HCT116 (cell line): ENCODE measurements around the gene COL23A1. TPM values are rescaled to one million over a fixed set of nuclear protein-coding genes. Genes with fewer than 3 reads are reported as not detected.

Source experiments
- ATAC-seq: fragments of 200-7000 bp; cut with Tn5 transposase; 2 replicates; pipeline ENCODE4 v1.9.1; 2020; ENCODE audit warnings: mild to moderate bottlenecking, moderate library complexity
- BruUV-seq: library from RNA; stranded (reverse); fragments of 400-500 nt; replicated peaks from 2 replicates; lab custom pipeline; 2021; lab: Mats Ljungman, UMichigan
- CTCF ChIA-PET: fragments of 300-600 bp; sonication (Branson Sonifier 250); formaldehyde crosslinking; loops from one replicate; lab custom pipeline; 2021; ENCODE audit warnings: antibody characterized with exemption; lab: Charles Lee
- POLR2A ChIA-PET: fragments of 300-600, 350-600 bp; sonication (Branson Sonifier 250); formaldehyde crosslinking; loops from one replicate; lab custom pipeline; 2021; ENCODE audit warnings: antibody characterized with exemption; lab: Charles Lee
- RAD21 ChIA-PET, 2 experiments: fragments of 300-600 bp; sonication (Branson Sonifier 250); formaldehyde crosslinking; loops; one replicate each; lab custom pipeline; 2023; ENCODE audit warnings: low total read pairs in 2 of 2; ENCODE audit not compliant: uncharacterized antibody in 2 of 2, unreplicated experiment in 2 of 2, low non-redundant PET in 1 of 2; lab: Charles Lee
- DNase-seq: peaks from one replicate; pipeline ENCODE4 v3.0.0-alpha.2; 2010; ENCODE audit warnings: low read depth, low spot score
- H2AFZ ChIP-seq: fragments of 200-600 bp; shearing (Covaris generic), sonication (generic); 2 replicates; pipeline ENCODE4 v1.6.1; 2017; ENCODE audit warnings: low read depth, mixed run types, mixed read lengths, antibody characterized with exemption, low read length; ENCODE audit not compliant: poor library complexity, severe bottlenecking
- H3K27ac ChIP-seq: 2 replicates; pipeline ENCODE4 v1.5.1; 2012; ENCODE audit warnings: low read depth, low read length
- H3K27me3 ChIP-seq: fragments of 200-600 bp; sonication (generic); 2 replicates; pipeline ENCODE4 v1.6.1; 2016; ENCODE audit warnings: mixed run types, low read length, mixed read lengths; ENCODE audit not compliant: insufficient read depth
- H3K36me3 ChIP-seq, 2 experiments: fragments of 200-500 bp in 1 of 2; fragments of 200-600 bp in 1 of 2; sonication (Bioruptor generic) in 1 of 2; sonication (generic) in 1 of 2; 2 replicates each; pipeline versions ENCODE4 v1.5.1 to v1.6.1; 2014 to 2016; ENCODE audit warnings: low read length in 2 of 2, inconsistent platforms in 1 of 2, mixed read lengths in 1 of 2, mixed run types in 1 of 2; ENCODE audit not compliant: insufficient read depth in 2 of 2, control insufficient read depth in 1 of 2
- H3K4me1 ChIP-seq, 2 experiments: fragments of 200-600 bp in 1 of 2; sonication (generic) in 1 of 2; 2 replicates each; pipeline versions ENCODE4 v1.5.1 to v1.6.1; 2012 to 2017; ENCODE audit warnings: low read length in 2 of 2, inconsistent platforms in 1 of 2, mild to moderate bottlenecking in 1 of 2, mixed read lengths in 1 of 2, mixed run types in 1 of 2, moderate library complexity in 1 of 2; ENCODE audit not compliant: insufficient read depth in 2 of 2, control insufficient read depth in 1 of 2
- H3K4me2 ChIP-seq: fragments of 200-600 bp; sonication (generic); 2 replicates; pipeline ENCODE4 v1.6.1; 2017; ENCODE audit warnings: mixed run types, low read length, mixed read lengths
- H3K4me3 ChIP-seq, 2 experiments: fragments of 200-600 bp in 1 of 2; sonication (generic) in 1 of 2; replicated peaks in 1 of 2; 2 replicates each; pipeline ENCODE4 v1.5.1; 2011 to 2016; ENCODE audit warnings: low read length in 2 of 2, control low read depth in 1 of 2, low read depth in 1 of 2, mild to moderate bottlenecking in 1 of 2, mixed read lengths in 1 of 2, mixed run types in 1 of 2
- H3K79me2 ChIP-seq: fragments of 200-600 bp; sonication (generic); 2 replicates; pipeline ENCODE4 v1.6.1; 2017; ENCODE audit warnings: mild to moderate bottlenecking, mixed run types, low read length, moderate library complexity, mixed read lengths; ENCODE audit not compliant: insufficient read depth
- H3K9ac ChIP-seq: fragments of 200-600 bp; sonication (generic); 2 replicates; pipeline ENCODE4 v1.6.1; 2016; ENCODE audit warnings: low read length, mixed read lengths
- H3K9me2 ChIP-seq: fragments of 200-600 bp; sonication (generic), shearing (Covaris generic); 2 replicates; pipeline ENCODE4 v1.6.1; 2017; ENCODE audit warnings: mixed run types, mild to moderate bottlenecking, moderate library complexity; ENCODE audit not compliant: insufficient read depth
- H3K9me3 ChIP-seq, 2 experiments: fragments of 200-500 bp in 1 of 2; fragments of 200-600 bp in 1 of 2; sonication (Bioruptor generic) in 1 of 2; sonication (generic) in 1 of 2; 2 replicates each; pipeline ENCODE4 v1.6.1; 2014 to 2017; ENCODE audit warnings: low read length in 2 of 2, mixed read lengths in 2 of 2, inconsistent platforms in 1 of 2, low read depth in 1 of 2, mild to moderate bottlenecking in 1 of 2, mixed run types in 1 of 2, moderate library complexity in 1 of 2; ENCODE audit not compliant: control insufficient read depth in 1 of 2, insufficient read depth in 1 of 2
- H4K20me1 ChIP-seq: fragments of 200-600 bp; sonication (generic), shearing (Covaris generic); 2 replicates; pipeline ENCODE4 v1.6.1; 2017; ENCODE audit warnings: mixed run types, mild to moderate bottlenecking, moderate library complexity; ENCODE audit not compliant: insufficient read depth
- ELF1 ChIP-seq: IDR thresholded peaks from 2 replicates; pipeline ENCODE4 v1.6.1; 2012; ENCODE audit warnings: low read depth, borderline replicate concordance
- FOSL1 ChIP-seq: IDR thresholded peaks from 2 replicates; pipeline ENCODE4 v1.6.1; 2012; ENCODE audit warnings: low read depth
- POLR2A ChIP-seq: IDR thresholded peaks from 2 replicates; pipeline ENCODE4 v1.7.0; 2011; ENCODE audit warnings: borderline replicate concordance; ENCODE audit not compliant: insufficient read depth, insufficient read length; ENCODE audit errors: extremely low read depth
- RAD21 ChIP-seq: IDR thresholded peaks from 2 replicates; pipeline ENCODE4 v1.6.1; 2012; ENCODE audit warnings: low read depth, mild to moderate bottlenecking
- SIN3A ChIP-seq: IDR thresholded peaks from 2 replicates; pipeline ENCODE4 v1.6.1; 2012; ENCODE audit warnings: low read depth
- TCF7L2 ChIP-seq: IDR thresholded peaks from 2 replicates; pipeline ENCODE4 v1.7.0; 2011; ENCODE audit warnings: borderline replicate concordance, inconsistent platforms; ENCODE audit not compliant: insufficient read depth, insufficient read length; ENCODE audit errors: extremely low read depth
- YY1 ChIP-seq: IDR thresholded peaks from 2 replicates; pipeline ENCODE4 v1.6.1; 2011; ENCODE audit warnings: low read length, low read depth, moderate library complexity, mild to moderate bottlenecking; ENCODE audit not compliant: insufficient replicate concordance; ENCODE audit errors: extremely low read depth
- ZBTB33 ChIP-seq: IDR thresholded peaks from 2 replicates; pipeline ENCODE4 v1.6.1; 2011; ENCODE audit warnings: mild to moderate bottlenecking, low read length, moderate library complexity; ENCODE audit not compliant: insufficient replicate concordance; ENCODE audit errors: extremely low read depth
- ZFX ChIP-seq: fragments of 450-650 bp; IDR thresholded peaks from 2 replicates; pipeline ENCODE4 v1.6.1; 2017
- intact Hi-C: fragments of 100-400 bp; cut with micrococcal nuclease; formaldehyde crosslinking; loops from 2 replicates; pipeline ENCODE4 v1.10.0; 2022
- total RNA-seq: library from RNA; stranded (reverse); gene quantifications from one replicate; pipeline ENCODE4 v1.2.1, GENCODE V29; 2021; ENCODE audit not compliant: unreplicated experiment

COL23A1 gene
- total RNA-seq, 1 experiment from 2014 or later: not detected

- H3K9me3 ChIP-seq: peaks cover 0 to 7% of the 10 kb centered on the region in 2 experiments; a peak in 1 of 4 replicates
- ATAC-seq (no peak), DNase-seq (no peak)
- intact Hi-C loops: no loop called here
- ChIA-PET RAD21 (no interaction called here), POLR2A (no interaction called here), CTCF (no interaction called here)
- peaks cover 4% of the 10 kb centered on the region; the same call in 1 of the 2 replicates for H3K27me3 ChIP-seq
- TF ChIP-seq ZFX (no peak), ZBTB33 (no peak), SIN3A (no peak), RAD21 (no peak), POLR2A (no peak), YY1 (no peak)
- no peaks in the 10 kb centered on the region for H3K36me3 ChIP-seq
- H3K79me2 ChIP-seq: no peaks in the 10 kb centered on the region
- no peak overlapping the region for H2AFZ ChIP-seq
- no peak overlapping the region for H3K4me2 ChIP-seq
- H3K9ac ChIP-seq: no peak overlapping the region
- H3K9me2 ChIP-seq: no peaks in the 10 kb centered on the region
- no peaks in the 10 kb centered on the region for H4K20me1 ChIP-seq
- no peak overlapping the region for H3K27ac ChIP-seq
- no TSS peak for BruUV-seq
- no peak overlapping the region for H3K4me3 ChIP-seq
- no peaks in the 10 kb centered on the region for H3K4me1 ChIP-seq
Measured at GRCh38 chr5:178288401-178289368, 301.5 kb downstream of the COL23A1 start.

GRCh38 chr5:178287791-178288105 lies 302.4 kb downstream of the COL23A1 start:
- Histone ChIP-seq H3K4me1 (no peaks in the 10 kb centered on the region), H3K79me2 (no peaks in the 10 kb centered on the region), H3K36me3 (no peaks in the 10 kb centered on the region), H4K20me1 (no peaks in the 10 kb centered on the region)
- TF ChIP-seq FOSL1 (no peak), ELF1 (no peak), TCF7L2 (no peak), ZBTB33 (no peak)
- TF ChIP-seq, all 23 proteins: peak for 0
- ATAC-seq: no peak
- intact Hi-C loops: no loop called here
- peaks cover 0 to 11% of the 10 kb centered on the region in 2 experiments; a peak in 1 of 4 replicates for H3K9me3 ChIP-seq
- POLR2A ChIA-PET: no interaction called here
- CTCF ChIA-PET: no interaction called here
- H3K9ac ChIP-seq: no peak overlapping the region
- RAD21 ChIA-PET: no interaction called here
- no peak overlapping the region for H2AFZ ChIP-seq
- no peak overlapping the region for H3K27ac ChIP-seq
- H3K27me3 ChIP-seq: peaks cover 4% of the 10 kb centered on the region; the same call in 1 of the 2 replicates
- H3K9me2 ChIP-seq: no peaks in the 10 kb centered on the region
- no TSS peak for BruUV-seq
- H3K4me3 ChIP-seq: no peak overlapping the region
- DNase-seq: no peak
- no peak overlapping the region for H3K4me2 ChIP-seq
